HepG2 (cell line): ENCODE measurements around the gene PRPSAP1. TPM values are rescaled to one million over a fixed set of nuclear protein-coding genes. Genes with fewer than 3 reads are reported as not detected.
A peak's percentile ranks its signal among the peaks of the same experiment; 100 is the strongest.

Experiments used
- ARHGAP35 ChIP-seq: sonication (generic); formaldehyde crosslinking; IDR thresholded peaks from 2 replicates; pipeline ENCODE4 v1.9.0; 2022; ENCODE audit warnings: mild to moderate bottlenecking, inconsistent platforms, moderate library complexity, missing genetic modification reagents, borderline replicate concordance
- GTF3A ChIP-seq: sonication (generic); formaldehyde crosslinking; conservative IDR thresholded peaks from 2 replicates; pipeline ENCODE4 v1.4.0; 2020; ENCODE audit warnings: mild to moderate bottlenecking, missing genetic modification reagents
- HCFC1 ChIP-seq: fragments of 150-350 bp; IDR thresholded peaks from 2 replicates; pipeline ENCODE4 v1.6.1; 2014; ENCODE audit warnings: low read depth, low read length
- HMGA1 ChIP-seq: sonication (generic); formaldehyde crosslinking; conservative IDR thresholded peaks from 2 replicates; pipeline ENCODE4 v1.4.0; 2020; ENCODE audit warnings: missing genetic modification reagents
- NAIF1 ChIP-seq: sonication (generic); formaldehyde crosslinking; IDR thresholded peaks from 2 replicates; pipeline ENCODE4 v1.5.0; 2020; ENCODE audit warnings: mild to moderate bottlenecking, missing genetic modification reagents, borderline replicate concordance
- PAX8 ChIP-seq: sonication (generic); formaldehyde crosslinking; IDR thresholded peaks from 2 replicates; pipeline ENCODE4 v1.8.0; 2022; ENCODE audit warnings: mild to moderate bottlenecking, missing genetic modification reagents, borderline replicate concordance
- RARG ChIP-seq: sonication (generic); formaldehyde crosslinking; IDR thresholded peaks from 2 replicates; pipeline ENCODE4 v1.4.0; 2020; ENCODE audit warnings: low read depth, mild to moderate bottlenecking, missing genetic modification reagents
- RELA ChIP-seq: sonication (generic); formaldehyde crosslinking; IDR thresholded peaks from 2 replicates; pipeline ENCODE4 v1.4.0; 2020; ENCODE audit warnings: missing genetic modification reagents
- SP2 ChIP-seq: sonication (generic); formaldehyde crosslinking; IDR thresholded peaks from 2 replicates; pipeline ENCODE4 v1.5.1; 2020; ENCODE audit warnings: mild to moderate bottlenecking, missing genetic modification reagents
- SRY ChIP-seq: sonication (generic); formaldehyde crosslinking; IDR thresholded peaks from 2 replicates; pipeline ENCODE4 v1.8.0; 2022; ENCODE audit warnings: mild to moderate bottlenecking, missing genetic modification reagents
- SSRP1 ChIP-seq: IDR thresholded peaks from 2 replicates; pipeline ENCODE4 v1.6.1; 2016; ENCODE audit warnings: control low read depth
- TP53 ChIP-seq: sonication (generic); formaldehyde crosslinking; conservative IDR thresholded peaks from 2 replicates; pipeline ENCODE4 v1.4.0; 2020; ENCODE audit warnings: missing genetic modification reagents
- TSC22D2 ChIP-seq: sonication (generic); formaldehyde crosslinking; IDR thresholded peaks from 2 replicates; pipeline ENCODE4 v1.5.1; 2020; ENCODE audit warnings: missing genetic modification reagents, mild to moderate bottlenecking, borderline replicate concordance
- YY1 ChIP-seq: IDR thresholded peaks from 2 replicates; pipeline ENCODE4 v1.6.1; 2011; ENCODE audit warnings: low read length, low read depth, moderate library complexity, mild to moderate bottlenecking; ENCODE audit not compliant: insufficient read depth, insufficient replicate concordance
- ZBTB34 ChIP-seq: sonication (generic); formaldehyde crosslinking; IDR thresholded peaks from 2 replicates; pipeline ENCODE4 v1.8.0; 2022; ENCODE audit warnings: mild to moderate bottlenecking, missing genetic modification reagents
- ZFP36L1 ChIP-seq: sonication (generic); formaldehyde crosslinking; IDR thresholded peaks from 2 replicates; pipeline ENCODE4 v1.8.0; 2022; ENCODE audit warnings: mild to moderate bottlenecking, missing genetic modification reagents, moderate library complexity
- ZNF264 ChIP-seq: sonication (generic); formaldehyde crosslinking; IDR thresholded peaks from 2 replicates; pipeline ENCODE4 v1.4.0; 2020; ENCODE audit warnings: missing genetic modification reagents
- ZNF280D ChIP-seq: sonication (generic); formaldehyde crosslinking; IDR thresholded peaks from 2 replicates; pipeline ENCODE4 v1.5.1; 2020; ENCODE audit warnings: mild to moderate bottlenecking, missing genetic modification reagents
- ZNF3 ChIP-seq: IDR thresholded peaks from 2 replicates; pipeline ENCODE4 v1.7.0; 2017; ENCODE audit warnings: inconsistent platforms
- ZNF33B ChIP-seq: sonication (generic); formaldehyde crosslinking; IDR thresholded peaks from 2 replicates; pipeline ENCODE4 v1.5.1; 2020; ENCODE audit warnings: mild to moderate bottlenecking, missing genetic modification reagents
- ZNF44 ChIP-seq: sonication (generic); formaldehyde crosslinking; IDR thresholded peaks from 2 replicates; pipeline ENCODE4 v1.5.1; 2020; ENCODE audit warnings: mild to moderate bottlenecking, missing genetic modification reagents
- ZNF460 ChIP-seq: sonication (generic); formaldehyde crosslinking; IDR thresholded peaks from 2 replicates; pipeline ENCODE4 v1.5.1; 2020; ENCODE audit warnings: missing genetic modification reagents, mild to moderate bottlenecking, borderline replicate concordance
- ZNF562 ChIP-seq: sonication (generic); formaldehyde crosslinking; IDR thresholded peaks from 2 replicates; pipeline ENCODE4 v1.8.0; 2022; ENCODE audit warnings: missing genetic modification reagents, borderline replicate concordance
- ZNF713 ChIP-seq: sonication (generic); formaldehyde crosslinking; IDR thresholded peaks from 2 replicates; pipeline ENCODE4 v1.4.0; 2020; ENCODE audit warnings: mild to moderate bottlenecking, missing genetic modification reagents
- ZNF746 ChIP-seq: sonication (generic); formaldehyde crosslinking; IDR thresholded peaks from 2 replicates; pipeline ENCODE4 v1.8.0; 2022; ENCODE audit warnings: mild to moderate bottlenecking, missing genetic modification reagents
- ZNF766 ChIP-seq: sonication (generic); formaldehyde crosslinking; IDR thresholded peaks from 2 replicates; pipeline ENCODE4 v1.5.0; 2020; ENCODE audit warnings: missing genetic modification reagents, borderline replicate concordance
- ZNF777 ChIP-seq: sonication (generic); formaldehyde crosslinking; IDR thresholded peaks from 2 replicates; pipeline ENCODE4 v1.4.0; 2020; ENCODE audit warnings: missing genetic modification reagents
- ZSCAN22 ChIP-seq: sonication (generic); formaldehyde crosslinking; IDR thresholded peaks from 2 replicates; pipeline ENCODE4 v1.4.0; 2020; ENCODE audit warnings: mild to moderate bottlenecking, missing genetic modification reagents
- polyA plus RNA-seq, 8 experiments: library from polyadenylated mRNA; depleted of rRNA in 3 of 8; stranded (reverse) in 7 of 8; unstranded in 1 of 8; fragments of >200 nt; fragmentation: Illumina TruSeq in 4 of 8; extraction: Trizol in 4 of 8; gene quantifications; 2 replicates each; pipeline versions ENCODE4 v1.2.1 to v1.2.3, GENCODE V29; 2011 to 2016; ENCODE audit warnings: low read depth in 4 of 8, missing spikeins in 1 of 8, mixed read lengths in 1 of 8; ENCODE audit not compliant: insufficient read depth in 1 of 8
- total RNA-seq, 5 experiments: library from RNA; depleted of rRNA; stranded (reverse); fragments of >200 nt; fragmentation: Illumina TruSeq; extraction: Trizol; gene quantifications; 2 replicates each; pipeline ENCODE4 v1.2.3, GENCODE V29; 2016; ENCODE audit warnings: low read depth in 1 of 5

The PRPSAP1 gene
- total and polyA plus RNA-seq, 2 of the 13 experiments (the other 11 are each of a cell fraction or from before 2014, with no cell fraction given): 91.1 to 314 TPM

GRCh38 chr17:76376318-76377133, 22.8 kb upstream of the PRPSAP1 start (continued):
- peak; percentile 87 for TF ChIP-seq ZNF280D (CRISPR knock-in tag)
- no peak for TF ChIP-seq ZNF3 (CRISPR knock-in tag)
- peak; percentile 50; the same call in 1 of the 2 replicates for TF ChIP-seq SRY (CRISPR knock-in tag)
- TF ChIP-seq ZNF44: no peak; the same call in 1 of the 2 replicates
- TF ChIP-seq YY1: peak; percentile 15
- 0 out of 2 replicates have a peak, but pooled peaks have one; percentile 26 for TF ChIP-seq RARG (CRISPR knock-in tag)
- no peak for TF ChIP-seq ZNF33B
- TF ChIP-seq HMGA1: no peak
- TF ChIP-seq ZNF766 (CRISPR knock-in tag): no peak
- peak; percentile 80 for TF ChIP-seq TP53 (CRISPR knock-in tag)
- no peak for TF ChIP-seq ZNF777 (CRISPR knock-in tag)
- peak; percentile 64 for TF ChIP-seq TSC22D2
- TF ChIP-seq NAIF1 (CRISPR knock-in tag): 0 out of 2 replicates have a peak, but pooled peaks have one; percentile 41
- TF ChIP-seq SSRP1 (CRISPR knock-in tag): peak; percentile 92
- peak; percentile 86; the same call in 1 of the 2 replicates for TF ChIP-seq ZNF746 (CRISPR knock-in tag)
- no peak for TF ChIP-seq ZNF562 (CRISPR knock-in tag)
- TF ChIP-seq SP2 (CRISPR knock-in tag): no peak
- no peak; the same call in 1 of the 2 replicates for TF ChIP-seq GTF3A (CRISPR knock-in tag)
- peak; percentile 97 for TF ChIP-seq ZNF264 (CRISPR knock-in tag)
- peak; percentile 18; the same call in 1 of the 2 replicates for TF ChIP-seq ARHGAP35 (CRISPR knock-in tag)
- TF ChIP-seq ZNF713 (CRISPR knock-in tag): no peak
- TF ChIP-seq ZNF460 (CRISPR knock-in tag): no peak
- TF ChIP-seq HCFC1: no peak
- no peak for TF ChIP-seq ZSCAN22 (CRISPR knock-in tag)
- TF ChIP-seq PAX8: no peak
- peak; percentile 76; the same call in 1 of the 2 replicates for TF ChIP-seq ZBTB34 (CRISPR knock-in tag)
- no peak; the same call in 1 of the 2 replicates for TF ChIP-seq RELA (CRISPR knock-in tag)
- TF ChIP-seq ZFP36L1: no peak
